ENCODE data around the gene CABLES2.
A peak's percentile ranks its signal among the peaks of the same experiment; 100 is the strongest.

Gene CABLES2

GRCh38 chr20:62388839-62389600 is 18.1 kb downstream of the CABLES2 start:
- no peak for DNase-seq (ENCODE audit: extremely low read depth, low read depth)
- TF ChIP-seq, protein P1, sequence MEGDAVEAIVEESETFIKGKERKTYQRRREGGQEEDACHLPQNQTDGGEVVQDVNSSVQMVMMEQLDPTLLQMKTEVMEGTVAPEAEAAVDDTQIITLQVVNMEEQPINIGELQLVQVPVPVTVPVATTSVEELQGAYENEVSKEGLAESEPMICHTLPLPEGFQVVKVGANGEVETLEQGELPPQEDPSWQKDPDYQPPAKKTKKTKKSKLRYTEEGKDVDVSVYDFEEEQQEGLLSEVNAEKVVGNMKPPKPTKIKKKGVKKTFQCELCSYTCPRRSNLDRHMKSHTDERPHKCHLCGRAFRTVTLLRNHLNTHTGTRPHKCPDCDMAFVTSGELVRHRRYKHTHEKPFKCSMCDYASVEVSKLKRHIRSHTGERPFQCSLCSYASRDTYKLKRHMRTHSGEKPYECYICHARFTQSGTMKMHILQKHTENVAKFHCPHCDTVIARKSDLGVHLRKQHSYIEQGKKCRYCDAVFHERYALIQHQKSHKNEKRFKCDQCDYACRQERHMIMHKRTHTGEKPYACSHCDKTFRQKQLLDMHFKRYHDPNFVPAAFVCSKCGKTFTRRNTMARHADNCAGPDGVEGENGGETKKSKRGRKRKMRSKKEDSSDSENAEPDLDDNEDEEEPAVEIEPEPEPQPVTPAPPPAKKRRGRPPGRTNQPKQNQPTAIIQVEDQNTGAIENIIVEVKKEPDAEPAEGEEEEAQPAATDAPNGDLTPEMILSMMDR (IDR thresholded peaks at IDR 0.05; ENCODE audit: low read depth, low read length), result no peak

- no peak for DNase-seq (ENCODE audit: extremely low read depth, low read depth)
- TF ChIP-seq, protein P1 (IDR thresholded peaks at IDR 0.05; ENCODE audit: low read depth, low read length), result no peak
Observed at GRCh38 chr20:62387933-62388635, 19.0 kb downstream of the CABLES2 start.

DNA sequence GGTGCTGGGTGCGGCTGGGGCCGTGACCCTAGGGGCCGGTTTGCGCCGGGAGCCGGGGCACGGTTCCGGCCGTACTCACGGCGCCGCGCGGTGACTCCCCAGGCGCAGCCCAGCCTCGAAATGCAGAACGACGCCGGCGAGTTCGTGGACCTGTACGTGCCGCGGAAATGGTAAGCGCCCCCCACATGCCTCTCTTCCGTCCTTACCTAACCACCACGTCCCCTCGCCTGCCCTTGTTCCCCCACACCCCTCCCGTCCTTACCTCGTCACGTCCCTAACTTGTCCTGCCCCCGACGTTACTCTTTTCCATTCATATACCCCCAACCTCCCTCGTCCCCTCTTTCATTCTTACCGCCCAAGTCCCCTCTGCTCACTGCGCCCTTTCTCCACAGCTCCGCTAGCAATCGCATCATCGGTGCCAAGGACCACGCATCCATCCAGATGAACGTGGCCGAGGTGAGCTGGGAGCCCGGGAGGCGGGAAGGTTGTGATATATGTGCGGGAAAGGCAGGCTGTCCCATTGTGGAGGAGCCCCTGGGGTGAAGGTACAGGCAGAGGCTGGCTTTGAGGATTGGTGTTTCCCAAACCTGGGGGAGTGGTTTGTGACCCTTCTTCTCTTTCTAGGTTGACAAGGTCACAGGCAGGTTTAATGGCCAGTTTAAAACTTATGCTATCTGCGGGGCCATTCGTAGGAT is 19.7 kb downstream of the CABLES2 start:
- DNase-seq (ENCODE audit: extremely low read depth, low read depth), result no peak
- TF ChIP-seq, protein P1 (IDR thresholded peaks at IDR 0.05; ENCODE audit: low read depth, low read length), result no peak

DNA sequence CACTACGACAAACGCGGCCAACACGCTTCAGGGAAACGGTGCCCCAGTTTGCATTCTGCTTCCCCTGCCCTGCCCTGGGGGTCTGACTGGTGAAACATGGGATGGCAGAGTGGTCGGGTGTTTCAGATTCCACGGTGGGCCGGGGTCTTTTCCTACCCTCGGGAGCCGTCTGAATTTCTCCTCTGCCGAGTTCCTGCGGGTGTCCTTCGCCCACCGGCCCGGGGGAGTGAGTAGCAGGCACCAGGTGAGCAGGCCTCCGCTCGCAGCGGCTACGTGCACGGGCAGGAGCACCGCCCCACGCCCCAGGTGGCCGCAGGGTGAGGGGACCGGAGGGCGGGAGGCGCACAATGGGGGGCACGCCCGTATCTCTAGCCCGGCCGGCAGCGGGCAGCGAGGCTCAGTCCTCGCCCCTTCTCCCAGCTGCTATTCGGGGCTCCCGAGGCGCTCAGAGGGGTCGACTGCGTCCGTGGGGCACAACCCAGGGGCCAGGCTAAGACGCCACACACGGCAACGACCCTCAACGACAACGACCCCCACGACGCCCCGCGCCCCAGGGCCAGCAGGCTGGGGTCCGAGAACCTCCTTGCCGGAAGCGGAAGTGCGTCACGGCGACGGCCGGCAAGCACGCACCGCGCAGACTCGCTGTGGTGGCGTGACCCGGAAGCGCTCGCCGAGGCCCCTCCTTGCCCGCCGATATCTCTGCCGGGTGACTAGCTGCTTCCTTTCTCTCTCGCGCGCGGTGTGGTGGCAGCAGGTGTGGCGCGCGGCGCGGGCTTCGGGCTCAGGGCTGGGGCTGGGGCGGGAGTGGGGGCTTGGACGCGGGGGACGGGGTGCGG is 20.5 kb downstream of the CABLES2 start, which contains the start of gene RPS21:
TSS of gene RPS21 (plus strand) at position 721 of the 836 bp plus-strand sequence. CDS start 236 bp downstream, outside the sequence.
- DNase-seq (ENCODE audit: extremely low read depth, low read depth), result peak; percentile 68
- TF ChIP-seq, protein P1 (IDR thresholded peaks at IDR 0.05; ENCODE audit: low read depth, low read length), result no peak

- TF ChIP-seq, protein P1 (IDR thresholded peaks at IDR 0.05; ENCODE audit: low read depth, low read length), result peak; percentile 93
- no peak for DNase-seq (ENCODE audit: extremely low read depth, low read depth)
Observed at GRCh38 chr20:62382306-62383198, 24.5 kb downstream of the CABLES2 start.

DNA sequence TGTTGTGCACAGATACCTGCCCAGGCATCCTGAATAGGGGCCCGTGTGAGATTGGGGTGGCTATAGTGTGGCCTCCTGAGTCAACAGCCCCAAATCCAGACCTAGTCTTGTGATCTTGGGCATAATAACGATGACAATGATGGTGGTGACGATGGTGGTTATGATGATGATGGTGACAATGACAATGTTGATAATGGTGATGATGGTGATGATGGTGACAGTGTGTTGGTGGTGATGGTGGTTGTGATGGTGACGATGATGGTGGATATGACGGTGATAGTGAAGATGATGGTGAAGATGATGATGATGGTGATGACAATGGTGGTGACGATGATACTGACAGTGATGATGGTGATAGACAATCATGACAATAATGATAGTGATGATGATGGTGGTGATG is 25.2 kb downstream of the CABLES2 start:
- no peak for DNase-seq (ENCODE audit: extremely low read depth, low read depth)
- TF ChIP-seq, protein P1 (IDR thresholded peaks at IDR 0.05; ENCODE audit: low read depth, low read length), result no peak

All from AG09319 (cell line).